ENCODE results near the gene IGSF5.

DNA sequence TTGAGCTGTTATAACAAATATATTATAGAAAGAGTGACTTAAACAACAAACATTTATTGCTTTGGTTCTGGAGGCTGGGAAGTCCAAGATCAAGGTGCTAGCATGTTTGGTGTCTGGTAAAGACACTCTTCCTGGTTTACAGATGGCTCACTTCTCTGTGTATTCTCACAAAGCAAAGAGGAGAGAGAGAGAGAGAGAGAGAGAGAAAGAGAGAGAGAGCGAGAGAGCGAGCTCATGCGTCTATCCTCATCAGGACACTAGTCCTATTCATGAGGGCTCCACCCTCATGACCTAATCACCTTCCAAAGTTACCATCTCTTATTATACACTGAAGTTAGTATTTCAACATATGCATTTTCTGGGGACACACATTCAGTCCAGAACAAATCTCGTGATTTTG lies 89.6 kb downstream of the IGSF5 start:
- no peak for TF ChIP-seq POLR2A (IDR thresholded peaks at IDR 0.05; ENCODE audit: low read depth, low read length)
- TF ChIP-seq POLR2AphosphoS5 (IDR thresholded peaks at IDR 0.05; ENCODE audit: low read depth, low read length) = no peak
- TF ChIP-seq TAF1 (IDR thresholded peaks at IDR 0.05; ENCODE audit: low read depth, low read length) = no peak
- TF ChIP-seq PAX5 (IDR thresholded peaks at IDR 0.05; ENCODE audit: insufficient read depth, low read length, severe bottlenecking) = no peak
- no peak for TF ChIP-seq SPI1 (IDR thresholded peaks at IDR 0.05; ENCODE audit: low read depth, low read length)

All from GM12891 (cell line).